ENCODE results near the gene BDH2.

- TF ChIP-seq CTCF (IDR thresholded peaks at IDR 0.05): no peak
- TF ChIP-seq POLR2A (IDR thresholded peaks at IDR 0.05): no peak
Observed at GRCh38 chr4:103073792-103074438, 25.7 kb downstream of the BDH2 start.
